Cardiac fibroblast (primary cell): ENCODE results near the gene RNH1.

ENCODE experiments used
- DNase-seq, 2 donors: peaks; one replicate each; pipeline versions ENCODE4 v3.0.0 to v3.0.0-alpha.2; 2010; ENCODE audit warnings: low read depth in 2 of 2
- H3K4me3 ChIP-seq, 2 donors: replicated peaks in 1 of 2; 1 replicate in 1 of 2; 2 replicates in 1 of 2; pipeline ENCODE4 v1.5.1; 2011; ENCODE audit warnings: low read depth in 2 of 2, low read length in 2 of 2, mild to moderate bottlenecking in 2 of 2, moderate library complexity in 1 of 2
- CTCF ChIP-seq: IDR thresholded peaks from one replicate; pipeline ENCODE4 v1.5.1; 2011; ENCODE audit warnings: low read depth, mild to moderate bottlenecking, low read length, inconsistent platforms

RNH1 gene

GRCh38 chr11:516400-516799, 9.4 kb upstream of the RNH1 start:
- no peak for TF ChIP-seq CTCF

GRCh38 chr11:515131-515530, 8.1 kb upstream of the RNH1 start:
- H3K4me3 ChIP-seq: no peak overlapping the region
- TF ChIP-seq CTCF: no peak
- no peak for DNase-seq

More at GRCh38 chr11:516400-516799, 9.4 kb upstream of the RNH1 start:
- no peak for DNase-seq
- no peak overlapping the region for H3K4me3 ChIP-seq

- TF ChIP-seq CTCF: no peak
- no peak overlapping the region for H3K4me3 ChIP-seq
- DNase-seq: no peak
Observed at GRCh38 chr11:514606-515005, 7.6 kb upstream of the RNH1 start.

GRCh38 chr11:512761-513595, 5.9 kb upstream of the RNH1 start:
- no peak overlapping the region for H3K4me3 ChIP-seq
- no peak for DNase-seq
- no peak for TF ChIP-seq CTCF

- no peak for DNase-seq
Observed at GRCh38 chr11:508956-509355, 1.9 kb upstream of the RNH1 start.

GRCh38 chr11:507727-508515, 879 bp upstream of the RNH1 start:
- no peak for DNase-seq
- no peak for TF ChIP-seq CTCF
- H3K4me3 ChIP-seq: peak overlapping the region; percentile 53 to 67

More at GRCh38 chr11:508956-509355, 1.9 kb upstream of the RNH1 start:
- no peak overlapping the region for H3K4me3 ChIP-seq
- TF ChIP-seq CTCF: no peak
